ENCODE measurements around the gene CHRNA4. TPM values are rescaled to one million over a fixed set of nuclear protein-coding genes. Genes with fewer than 3 reads are reported as not detected.

CHRNA4 gene
- total and polyA plus RNA-seq, 9 of the 15 experiments (the other 6 are each of a cell fraction or from before 2014, with no cell fraction given) = not detected

DNA sequence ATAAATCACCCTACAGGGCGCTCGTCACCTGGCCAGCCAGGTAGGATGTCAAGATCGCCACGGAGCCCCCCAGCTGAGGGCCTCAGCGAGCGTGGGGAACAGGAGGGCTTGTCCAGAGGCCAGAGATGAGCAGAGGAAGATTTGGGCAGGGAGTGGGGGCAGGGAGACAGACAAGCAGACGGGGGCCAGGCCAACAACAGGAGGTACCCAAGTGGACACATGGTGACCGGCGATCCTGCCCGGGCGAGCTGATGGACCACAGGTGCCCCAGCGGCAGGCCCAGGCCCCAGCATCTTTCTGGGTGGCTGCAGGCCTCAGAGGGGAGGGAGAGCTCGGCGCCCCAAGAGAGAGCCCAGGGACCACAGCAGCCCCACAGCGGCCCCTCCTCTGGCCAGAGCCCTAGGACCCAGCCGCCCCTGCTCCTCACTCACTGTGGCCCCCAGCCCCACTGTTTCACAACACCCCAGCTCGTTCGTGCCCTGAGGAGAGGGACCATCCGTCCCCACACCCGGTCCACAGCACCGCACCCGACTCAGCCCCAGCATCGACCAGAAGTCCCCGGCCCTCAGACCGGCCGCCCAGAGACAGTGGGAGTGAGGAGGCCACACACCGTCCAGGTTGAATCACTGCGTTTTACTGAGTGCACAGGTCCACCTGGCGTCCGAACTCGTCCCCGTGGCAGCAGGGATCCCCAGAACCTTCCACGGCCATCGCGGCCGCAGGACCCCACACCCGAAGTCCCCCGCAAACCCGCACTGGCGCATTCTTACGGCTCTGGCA, 38.6 kb upstream of the CHRNA4 start:
- TF ChIP-seq FOXJ3 (CRISPR knock-in tag; IDR thresholded peaks at IDR 0.05) = no peak
- TF ChIP-seq POLR2AphosphoS2 (IDR thresholded peaks at IDR 0.05; ENCODE audit: low read length) = no peak
- no peak for TF ChIP-seq CCAR2 (IDR thresholded peaks at IDR 0.05; ENCODE audit: low read depth, low read length)
- TF ChIP-seq ZNF134 (CRISPR knock-in tag; conservative IDR thresholded peaks at IDR 0.05) = no peak
- TF ChIP-seq NFIC (IDR thresholded peaks at IDR 0.05) = no peak
- TF ChIP-seq GATAD2B (IDR thresholded peaks at IDR 0.05; ENCODE audit: borderline replicate concordance) = no peak
- no peak for TF ChIP-seq BACH1 (tag; IDR thresholded peaks at IDR 0.05)
- TF ChIP-seq, protein P1, sequence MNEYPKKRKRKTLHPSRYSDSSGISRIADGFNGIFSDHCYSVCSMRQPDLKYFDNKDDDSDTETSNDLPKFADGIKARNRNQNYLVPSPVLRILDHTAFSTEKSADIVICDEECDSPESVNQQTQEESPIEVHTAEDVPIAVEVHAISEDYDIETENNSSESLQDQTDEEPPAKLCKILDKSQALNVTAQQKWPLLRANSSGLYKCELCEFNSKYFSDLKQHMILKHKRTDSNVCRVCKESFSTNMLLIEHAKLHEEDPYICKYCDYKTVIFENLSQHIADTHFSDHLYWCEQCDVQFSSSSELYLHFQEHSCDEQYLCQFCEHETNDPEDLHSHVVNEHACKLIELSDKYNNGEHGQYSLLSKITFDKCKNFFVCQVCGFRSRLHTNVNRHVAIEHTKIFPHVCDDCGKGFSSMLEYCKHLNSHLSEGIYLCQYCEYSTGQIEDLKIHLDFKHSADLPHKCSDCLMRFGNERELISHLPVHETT (CRISPR knock-in tag; conservative IDR thresholded peaks at IDR 0.05 in 1 of 2, IDR thresholded peaks at IDR 0.05 in 1 of 2) = no peak
- TF ChIP-seq ZNF444 (CRISPR knock-in tag; IDR thresholded peaks at IDR 0.05) = no peak
- no peak for TF ChIP-seq HOXB6 (CRISPR knock-in tag; IDR thresholded peaks at IDR 0.05; ENCODE audit: borderline replicate concordance)
- TF ChIP-seq TAF7 (tag; IDR thresholded peaks at IDR 0.05) = no peak
- TF ChIP-seq, protein P2, sequence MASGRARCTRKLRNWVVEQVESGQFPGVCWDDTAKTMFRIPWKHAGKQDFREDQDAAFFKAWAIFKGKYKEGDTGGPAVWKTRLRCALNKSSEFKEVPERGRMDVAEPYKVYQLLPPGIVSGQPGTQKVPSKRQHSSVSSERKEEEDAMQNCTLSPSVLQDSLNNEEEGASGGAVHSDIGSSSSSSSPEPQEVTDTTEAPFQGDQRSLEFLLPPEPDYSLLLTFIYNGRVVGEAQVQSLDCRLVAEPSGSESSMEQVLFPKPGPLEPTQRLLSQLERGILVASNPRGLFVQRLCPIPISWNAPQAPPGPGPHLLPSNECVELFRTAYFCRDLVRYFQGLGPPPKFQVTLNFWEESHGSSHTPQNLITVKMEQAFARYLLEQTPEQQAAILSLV (tag; IDR thresholded peaks at IDR 0.05) = no peak
- no peak for TF ChIP-seq TEAD2 (tag; IDR thresholded peaks at IDR 0.05)
- no peak for TF ChIP-seq ILK (tag; IDR thresholded peaks at IDR 0.05; ENCODE audit: borderline replicate concordance, low read depth)
- no peak for TF ChIP-seq JUND (IDR thresholded peaks at IDR 0.05; ENCODE audit: borderline replicate concordance, low read depth, low read length)
- TF ChIP-seq JUND (tag; IDR thresholded peaks at IDR 0.05; ENCODE audit: borderline replicate concordance, low read depth, low read length) = no peak
- H3K27ac ChIP-seq (ENCODE audit: extremely low read depth, low read depth, low read length) = no peak overlapping the region
- H3K4me3 ChIP-seq = no peak overlapping the region
- 10% methylated on average over 36 of the region's 41 CpGs for WGBS (ENCODE audit: insufficient coverage, low coverage, missing lambda C conversion rate)
- H3K27me3 ChIP-seq (ENCODE audit: control insufficient read depth in 2 of 2, insufficient read depth in 2 of 2, low read length in 2 of 2) = peaks cover 8 to 78% of the 10 kb centered on the region in 2 experiments; a peak in 4 of 5 replicates
- no TSS peak for BruUV-seq (replicated peaks)
- intact Hi-C loops (cut with micrococcal nuclease) = no loop called here
- no peak overlapping the region for H3K9ac ChIP-seq (ENCODE audit: insufficient read depth in 1 of 2, low read depth in 2 of 2, low read length in 2 of 2)
- no peak overlapping the region for H3K4me2 ChIP-seq (ENCODE audit: insufficient read depth, low read length)
- no peaks in the 10 kb centered on the region for H3K79me2 ChIP-seq (ENCODE audit: control insufficient read depth, insufficient read depth, low read length)
- POLR2A ChIA-PET = interaction anchor here (0.5 to 0.6 kb wide), 2 partner anchors 324 to 472 kb away, joined by 3 to 4 read pairs; no protein-coding TSS in a partner anchor
- H4K20me1 ChIP-seq (replicated peaks; ENCODE audit: control insufficient read depth, insufficient read depth, low read length) = peaks cover 21% of the 10 kb centered on the region
- CTCF ChIA-PET (ENCODE audit: low intra/inter-chr PET ratio) = no interaction called here
- no peaks in the 10 kb centered on the region for H3K36me3 ChIP-seq (ENCODE audit: control insufficient read depth, insufficient read depth, low read length)
- H3K4me1 ChIP-seq (replicated peaks in 1 of 2; ENCODE audit: control insufficient read depth in 2 of 2, insufficient read depth in 2 of 2, low read length in 2 of 2) = peaks cover 0 to 22% of the 10 kb centered on the region in 2 experiments; a peak in 2 of 5 replicates
- DNase-seq (ENCODE audit: extremely low read depth in 1 of 4, low spot score in 3 of 4) (no peak), FAIRE-seq (no peak), ATAC-seq (no peak)
- H2AFZ ChIP-seq (ENCODE audit: low read depth, low read length) = no peak overlapping the region
- H3K9me1 ChIP-seq (ENCODE audit: control insufficient read depth, insufficient read depth, low read length) = no peaks in the 10 kb centered on the region
- in situ Hi-C loops (cut with MboI) = no loop called here
- no peaks in the 10 kb centered on the region for H3K9me3 ChIP-seq (replicated peaks; ENCODE audit: control insufficient read depth, insufficient read depth, low read depth, low read length)

Data from K562 (cell line).